Kidney (tissue), 14 donors: ENCODE data around the gene HERPUD2. TPM values are rescaled to one million over a fixed set of nuclear protein-coding genes. Genes with fewer than 3 reads are reported as not detected.
A peak's percentile ranks its signal among the peaks of the same experiment; 100 is the strongest.

Source experiments
- DNase-seq, 5 donors: peaks; one replicate each; pipeline ENCODE4 v3.0.0-alpha.2; 2013 to 2020
- FAIRE-seq: peaks from 2 replicates; lab custom pipeline; 2012; peaks lifted over from hg19 to GRCh38; lab: Jason Lieb, UNC
- H3K27ac ChIP-seq, 2 donors: one replicate each; pipeline ENCODE4 v1.7.0; 2013; ENCODE audit warnings: low read depth in 2 of 2, low read length in 2 of 2, inconsistent platforms in 1 of 2
- H3K27me3 ChIP-seq: one replicate; pipeline ENCODE4 v1.7.1; 2013; ENCODE audit warnings: low read length, inconsistent platforms; ENCODE audit not compliant: control insufficient read depth, insufficient read depth
- H3K36me3 ChIP-seq, 3 donors: one replicate each; pipeline versions ENCODE4 v1.7.0 to v1.7.1; 2013; ENCODE audit warnings: low read length in 3 of 3, control low read depth in 1 of 3, inconsistent platforms in 1 of 3; ENCODE audit not compliant: insufficient read depth in 3 of 3, control insufficient read depth in 2 of 3
- H3K4me1 ChIP-seq, 3 donors: one replicate each; pipeline versions ENCODE4 v1.7.0 to v1.7.1; 2013; ENCODE audit warnings: low read length in 3 of 3, inconsistent platforms in 1 of 3, low read depth in 1 of 3; ENCODE audit not compliant: control insufficient read depth in 2 of 3, insufficient read depth in 2 of 3
- H3K4me3 ChIP-seq, 3 donors: one replicate each; pipeline versions ENCODE4 v1.7.0 to v1.8.1; 2013; ENCODE audit warnings: low read length in 3 of 3, control low read depth in 1 of 3, inconsistent platforms in 1 of 3
- H3K9ac ChIP-seq, 3 donors: one replicate each; pipeline versions ENCODE4 v1.7.0 to v1.7.1; 2013; ENCODE audit warnings: low read length in 3 of 3, control low read depth in 1 of 3, inconsistent platforms in 1 of 3
- H3K9me3 ChIP-seq, 3 donors: one replicate each; pipeline versions ENCODE4 v1.7.0 to v1.7.1; 2013; ENCODE audit warnings: low read length in 3 of 3, control low read depth in 1 of 3, inconsistent platforms in 1 of 3; ENCODE audit not compliant: control insufficient read depth in 2 of 3, insufficient read depth in 1 of 3
- intact Hi-C: fragments of 100-400 bp; cut with DNase I; formaldehyde crosslinking; loops from one replicate; pipeline ENCODE4 v1.11.1; 2022
- polyA plus RNA-seq: library from polyadenylated mRNA; stranded (reverse); fragments of 350-450 nt; fragmentation: Illumina TruSeq; extraction: RNeasy Lipid Tissue Mini Kit (QIAGEN cat#74804); gene quantifications from one replicate; pipeline ENCODE4 v1.2.3, GENCODE V29; 2014; ENCODE audit warnings: low read depth, low replicate concordance; ENCODE audit not compliant: insufficient read depth
- total RNA-seq: library from RNA; stranded (reverse); fragmentation: NEBNext Ultra II Directional; extraction: Animal tissue kit (Norgen Biotek cat#: 25700); gene quantifications from one replicate; pipeline ENCODE4 v1.2.1, GENCODE V29; 2021
- TF ChIP-seq, protein P1 (sequence below): IDR thresholded peaks from 3 replicates; pipeline ENCODE4 v1.5.1; 2012; ENCODE audit warnings: mild to moderate bottlenecking, moderate library complexity, borderline replicate concordance; ENCODE audit not compliant: insufficient read depth; ENCODE audit errors: extremely low read depth
- donor health status: control.
- donor health status: control.
- donor health status: control.
- donor health status: control.
- donor health status: control.
- donor health status: DM: yes; HTN: yes; CAD: no.
- donor health status: Normal renal cell carcinoma (clear cell type).

HERPUD2 gene
- total and polyA plus RNA-seq, 2 donors from 2014 or later = 10.0 to 28.9 TPM

- no peak for FAIRE-seq
- peak in 2 of 5 donors; percentile 35 to 53 for DNase-seq
- no peaks in the 10 kb centered on the region for H3K36me3 ChIP-seq
- H3K27ac ChIP-seq = no peak overlapping the region
- H3K4me1 ChIP-seq = no peaks in the 10 kb centered on the region
- no peak overlapping the region for H3K9ac ChIP-seq
- no peaks in the 10 kb centered on the region for H3K9me3 ChIP-seq
- H3K4me3 ChIP-seq = no peak overlapping the region
- TF ChIP-seq, protein P1, sequence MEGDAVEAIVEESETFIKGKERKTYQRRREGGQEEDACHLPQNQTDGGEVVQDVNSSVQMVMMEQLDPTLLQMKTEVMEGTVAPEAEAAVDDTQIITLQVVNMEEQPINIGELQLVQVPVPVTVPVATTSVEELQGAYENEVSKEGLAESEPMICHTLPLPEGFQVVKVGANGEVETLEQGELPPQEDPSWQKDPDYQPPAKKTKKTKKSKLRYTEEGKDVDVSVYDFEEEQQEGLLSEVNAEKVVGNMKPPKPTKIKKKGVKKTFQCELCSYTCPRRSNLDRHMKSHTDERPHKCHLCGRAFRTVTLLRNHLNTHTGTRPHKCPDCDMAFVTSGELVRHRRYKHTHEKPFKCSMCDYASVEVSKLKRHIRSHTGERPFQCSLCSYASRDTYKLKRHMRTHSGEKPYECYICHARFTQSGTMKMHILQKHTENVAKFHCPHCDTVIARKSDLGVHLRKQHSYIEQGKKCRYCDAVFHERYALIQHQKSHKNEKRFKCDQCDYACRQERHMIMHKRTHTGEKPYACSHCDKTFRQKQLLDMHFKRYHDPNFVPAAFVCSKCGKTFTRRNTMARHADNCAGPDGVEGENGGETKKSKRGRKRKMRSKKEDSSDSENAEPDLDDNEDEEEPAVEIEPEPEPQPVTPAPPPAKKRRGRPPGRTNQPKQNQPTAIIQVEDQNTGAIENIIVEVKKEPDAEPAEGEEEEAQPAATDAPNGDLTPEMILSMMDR = no peak
- no peaks in the 10 kb centered on the region for H3K27me3 ChIP-seq
- intact Hi-C loops = no loop called here
Measured at GRCh38 chr7:35617041-35617440, 77.9 kb downstream of the HERPUD2 start.

DNA sequence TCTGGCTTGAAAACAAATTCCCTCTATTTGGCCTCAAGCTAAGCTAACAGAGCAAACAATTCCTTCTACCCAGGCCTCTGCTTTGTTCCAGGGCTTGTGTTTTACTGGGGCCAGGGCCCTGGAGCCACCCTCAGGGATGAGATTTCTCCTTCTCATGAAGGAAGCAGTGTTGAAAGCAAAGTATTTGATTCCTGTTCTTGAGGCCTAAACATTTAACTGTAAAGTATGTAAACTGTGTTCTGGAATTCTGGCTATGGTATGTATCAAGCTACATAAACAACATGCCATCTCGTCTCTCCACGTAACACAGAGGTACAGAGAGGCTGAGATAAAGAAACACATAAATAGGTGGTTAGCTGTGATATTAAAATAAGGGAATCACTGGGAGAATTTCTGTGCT lies 81.8 kb downstream of the HERPUD2 start:
- TF ChIP-seq, protein P1 = no peak
- intact Hi-C loops = no loop called here
- H3K4me3 ChIP-seq = no peak overlapping the region
- no peak overlapping the region for H3K27ac ChIP-seq
- DNase-seq = no peak
- no peaks in the 10 kb centered on the region for H3K4me1 ChIP-seq
- FAIRE-seq = no peak
- no peak overlapping the region for H3K9ac ChIP-seq
- no peaks in the 10 kb centered on the region for H3K9me3 ChIP-seq
- no peaks in the 10 kb centered on the region for H3K36me3 ChIP-seq
- H3K27me3 ChIP-seq = no peaks in the 10 kb centered on the region

DNA sequence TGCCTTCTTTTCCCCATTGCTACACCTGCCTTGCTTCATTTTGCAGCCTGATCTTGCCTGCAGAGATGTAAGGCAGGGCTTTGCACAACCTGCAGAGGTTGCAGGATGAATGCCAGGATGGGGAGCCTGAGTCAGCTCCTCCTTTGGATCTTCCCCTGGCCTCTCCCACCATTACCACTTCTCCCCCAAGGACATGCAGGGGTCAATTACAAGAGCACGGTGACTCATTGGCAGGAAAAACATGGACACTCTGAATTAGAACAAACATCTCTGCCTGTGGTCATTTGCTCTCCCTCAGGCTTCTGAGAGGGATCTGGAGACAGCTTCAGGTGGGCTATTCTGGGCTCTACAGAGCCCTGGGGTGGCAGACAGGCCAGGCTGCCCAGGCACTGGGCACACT lies 89.2 kb downstream of the HERPUD2 start:
- Histone ChIP-seq H3K9me3 (no peaks in the 10 kb centered on the region), H3K27me3 (no peaks in the 10 kb centered on the region), H3K4me3 (no peak overlapping the region), H3K4me1 (no peaks in the 10 kb centered on the region), H3K36me3 (no peaks in the 10 kb centered on the region), H3K9ac (no peak overlapping the region), H3K27ac (no peak overlapping the region)
- intact Hi-C loops = no loop called here
- FAIRE-seq = no peak
- DNase-seq = no peak
- TF ChIP-seq, protein P1 = no peak

DNA sequence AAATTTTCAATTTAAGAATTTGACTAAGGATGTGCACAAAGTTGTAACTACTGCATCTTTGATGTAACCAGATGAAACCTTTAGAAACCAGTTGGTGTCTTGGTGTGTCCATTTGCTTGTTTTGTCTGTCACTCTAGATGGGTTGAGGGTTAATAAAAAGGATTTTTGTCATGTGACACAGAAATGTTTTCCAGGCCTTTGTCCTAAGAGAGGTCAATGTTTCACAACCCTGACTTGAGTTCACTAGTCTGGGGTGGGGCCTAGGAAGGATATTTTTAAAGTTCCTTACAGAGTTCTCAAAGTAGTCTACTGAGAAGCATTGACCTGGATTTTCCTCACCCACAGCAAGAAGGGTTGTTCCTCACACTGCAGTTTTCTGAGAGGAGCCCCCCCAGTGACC lies 90.3 kb downstream of the HERPUD2 start:
- Histone ChIP-seq H3K9ac (no peak overlapping the region), H3K4me1 (no peaks in the 10 kb centered on the region), H3K9me3 (no peaks in the 10 kb centered on the region), H3K27ac (no peak overlapping the region), H3K36me3 (no peaks in the 10 kb centered on the region), H3K4me3 (no peak overlapping the region), H3K27me3 (no peaks in the 10 kb centered on the region)
- TF ChIP-seq, protein P1 = no peak
- intact Hi-C loops = no loop called here
- no peak for FAIRE-seq
- DNase-seq = no peak
